Duodenal mucosa (tissue), 2 donors: ENCODE measurements around the gene TNFAIP8.

Experiments used
- H3K27ac ChIP-seq: one replicate; pipeline ENCODE4 v1.7.0; 2013; ENCODE audit warnings: low read depth, low read length
- H3K27me3 ChIP-seq, 2 donors: one replicate each; pipeline ENCODE4 v1.7.0; 2013; ENCODE audit warnings: low read length in 2 of 2, control low read depth in 1 of 2; ENCODE audit not compliant: insufficient read depth in 2 of 2, control insufficient read depth in 1 of 2
- H3K36me3 ChIP-seq, 2 donors: one replicate each; pipeline ENCODE4 v1.7.0; 2013; ENCODE audit warnings: low read length in 2 of 2, control low read depth in 1 of 2; ENCODE audit not compliant: insufficient read depth in 2 of 2, control insufficient read depth in 1 of 2
- H3K4me1 ChIP-seq, 2 donors: one replicate each; pipeline ENCODE4 v1.7.0; 2013; ENCODE audit warnings: low read length in 2 of 2, control low read depth in 1 of 2; ENCODE audit not compliant: insufficient read depth in 2 of 2, control insufficient read depth in 1 of 2
- H3K4me3 ChIP-seq, 2 donors: one replicate each; pipeline ENCODE4 v1.7.0; 2013; ENCODE audit warnings: low read length in 2 of 2, low read depth in 1 of 2
- H3K9ac ChIP-seq, 2 donors: one replicate each; pipeline ENCODE4 v1.7.0; 2013; ENCODE audit warnings: low read length in 2 of 2, low read depth in 1 of 2
- H3K9me3 ChIP-seq, 2 donors: one replicate each; pipeline ENCODE4 v1.7.0; 2013; ENCODE audit warnings: low read length in 2 of 2, control low read depth in 1 of 2; ENCODE audit not compliant: control insufficient read depth in 1 of 2

TNFAIP8 gene

DNA sequence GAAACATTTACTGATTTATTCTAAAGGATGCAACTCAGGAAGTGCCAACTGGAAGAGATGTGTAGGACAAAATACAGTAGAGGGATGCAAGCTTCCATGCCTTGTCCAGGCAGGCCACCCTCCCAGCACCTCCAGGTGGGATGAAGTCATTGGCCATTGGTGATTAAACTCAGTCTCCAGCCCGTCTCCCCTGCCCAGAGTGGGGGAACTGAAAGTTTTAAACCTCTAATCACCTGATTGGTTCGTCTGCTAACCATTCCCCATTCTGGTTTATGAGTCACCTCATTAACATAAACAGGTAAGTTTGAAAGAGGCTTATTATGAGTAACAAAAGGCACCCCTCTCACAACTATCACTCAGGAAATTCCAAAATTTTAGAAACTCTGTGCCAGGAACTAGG lies 8.1 kb downstream of the TNFAIP8 start:
- H3K4me1 ChIP-seq: peaks cover 31 to 37% of the 10 kb centered on the region in 2 donors
- no peaks in the 10 kb centered on the region for H3K27me3 ChIP-seq
- H3K9me3 ChIP-seq: no peaks in the 10 kb centered on the region
- no peak overlapping the region for H3K9ac ChIP-seq
- no peak overlapping the region for H3K4me3 ChIP-seq
- no peak overlapping the region for H3K27ac ChIP-seq
- no peaks in the 10 kb centered on the region for H3K36me3 ChIP-seq

DNA sequence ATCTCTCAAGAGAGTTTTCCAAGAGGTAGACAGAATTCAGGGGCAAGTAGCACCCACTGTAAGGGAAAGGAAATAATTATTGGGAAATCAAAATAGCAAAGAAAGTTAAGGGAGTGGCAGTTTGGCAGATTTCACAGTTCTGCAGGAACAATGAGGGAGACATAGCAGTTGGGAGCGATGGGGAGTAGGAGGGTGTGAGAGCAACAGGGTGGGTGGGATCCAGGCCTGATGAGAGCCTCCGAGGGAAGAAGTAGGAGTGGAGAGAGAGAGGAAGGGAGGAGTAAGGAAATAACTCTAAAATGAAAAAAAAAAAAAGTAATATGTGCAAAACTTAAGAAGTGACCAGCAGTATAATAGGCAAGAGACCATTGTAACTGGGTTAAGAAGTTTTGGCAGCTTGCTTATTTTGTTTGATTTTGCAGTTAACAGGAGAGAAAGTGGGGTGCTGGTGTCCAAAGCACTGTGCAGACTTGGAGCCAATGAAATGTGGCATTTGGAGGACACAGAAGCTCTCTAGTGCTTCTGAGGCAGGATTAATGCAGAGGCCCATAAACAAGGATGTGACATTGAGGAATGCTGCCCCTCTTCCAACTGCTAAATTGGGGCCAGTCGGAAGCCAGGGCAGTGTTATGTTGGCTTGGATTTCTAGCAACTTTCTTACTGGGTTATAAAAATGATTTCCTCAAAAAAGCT lies 10.2 kb downstream of the TNFAIP8 start:
- H3K4me3 ChIP-seq: no peak overlapping the region
- H3K4me1 ChIP-seq: peaks cover 20 to 22% of the 10 kb centered on the region in 2 donors
- H3K27me3 ChIP-seq: no peaks in the 10 kb centered on the region
- no peak overlapping the region for H3K27ac ChIP-seq
- no peak overlapping the region for H3K9ac ChIP-seq
- H3K36me3 ChIP-seq: no peaks in the 10 kb centered on the region
- no peaks in the 10 kb centered on the region for H3K9me3 ChIP-seq

DNA sequence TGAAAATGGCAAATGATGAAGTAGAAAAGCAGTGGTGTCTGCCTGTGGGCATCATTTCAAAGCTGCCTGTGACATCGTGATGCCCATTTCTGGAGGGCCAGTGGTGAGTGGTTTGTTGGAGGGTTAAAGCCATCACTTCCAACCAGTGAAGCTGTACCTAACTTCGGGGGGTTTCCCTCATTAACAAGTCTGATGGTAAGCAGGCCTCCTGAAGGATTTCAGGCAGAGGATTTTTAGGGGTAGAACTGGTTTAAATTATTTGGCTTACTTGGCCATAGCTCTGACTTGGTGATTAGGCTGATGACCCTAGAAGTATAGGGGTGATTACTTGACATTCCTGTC lies 10.7 kb downstream of the TNFAIP8 start:
- no peaks in the 10 kb centered on the region for H3K27me3 ChIP-seq
- no peak overlapping the region for H3K9ac ChIP-seq
- H3K9me3 ChIP-seq: no peaks in the 10 kb centered on the region
- H3K27ac ChIP-seq: no peak overlapping the region
- H3K4me3 ChIP-seq: no peak overlapping the region
- H3K36me3 ChIP-seq: no peaks in the 10 kb centered on the region
- H3K4me1 ChIP-seq: peaks cover 17 to 20% of the 10 kb centered on the region in 2 donors

DNA sequence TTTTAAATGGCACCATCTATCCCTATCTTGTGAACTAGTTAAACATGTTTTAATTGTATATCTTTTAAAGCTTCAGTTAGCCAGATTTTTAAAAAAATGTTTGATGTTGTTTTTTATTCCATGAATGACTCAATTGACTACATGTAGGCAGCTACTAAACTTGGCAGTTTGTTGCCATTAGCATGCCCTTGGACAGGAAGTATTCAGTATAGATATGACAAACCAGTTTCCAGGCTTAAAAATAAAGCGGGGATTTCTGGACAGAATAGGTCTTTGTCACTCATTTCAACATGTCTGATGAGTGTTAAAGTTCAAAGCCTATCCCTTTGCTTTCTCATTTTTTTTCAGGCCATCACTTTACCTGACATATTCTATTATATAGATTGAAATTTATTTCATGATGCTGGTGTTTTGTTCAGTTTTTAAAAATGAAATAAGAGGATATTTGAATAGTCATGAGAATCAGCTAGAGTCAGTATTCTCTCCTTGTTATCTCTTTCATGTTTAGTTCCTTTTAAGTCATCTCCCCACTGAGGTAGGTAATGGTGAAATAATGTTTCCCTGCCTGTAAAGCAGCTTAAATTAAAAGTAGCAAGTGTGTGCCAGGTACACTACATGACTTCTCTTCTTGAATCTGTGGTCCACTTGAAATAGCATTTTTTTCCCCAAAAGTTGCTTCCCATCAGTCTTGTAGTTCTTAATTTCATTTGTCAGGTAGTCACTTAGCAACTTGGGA lies 11.9 kb downstream of the TNFAIP8 start:
- Histone ChIP-seq H3K36me3 (no peaks in the 10 kb centered on the region), H3K4me3 (no peak overlapping the region), H3K9me3 (no peaks in the 10 kb centered on the region), H3K27me3 (no peaks in the 10 kb centered on the region), H3K4me1 (peaks cover 15 to 17% of the 10 kb centered on the region in 2 donors), H3K9ac (no peak overlapping the region), H3K27ac (no peak overlapping the region)

DNA sequence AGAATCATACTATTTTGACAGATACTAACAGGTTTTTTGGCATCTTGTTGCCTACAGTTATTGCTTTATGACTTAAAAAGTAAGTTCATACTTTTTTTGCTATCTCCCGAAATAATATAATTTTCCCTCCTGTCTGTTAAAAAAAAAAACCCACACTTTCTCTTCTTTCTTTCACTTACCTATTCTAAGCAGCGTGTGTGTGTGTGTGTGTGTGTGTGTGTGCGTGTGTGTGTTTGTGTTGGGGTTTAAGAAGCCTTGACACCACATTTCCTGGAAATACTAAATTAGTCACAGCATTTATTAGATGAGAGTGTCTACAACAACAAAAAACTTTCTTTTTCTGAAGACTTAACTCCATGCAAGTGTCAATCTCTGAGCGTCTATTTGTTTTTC lies 12.4 kb downstream of the TNFAIP8 start:
- H3K27me3 ChIP-seq: no peaks in the 10 kb centered on the region
- no peak overlapping the region for H3K4me3 ChIP-seq
- H3K4me1 ChIP-seq: peaks cover 15 to 17% of the 10 kb centered on the region in 2 donors
- H3K36me3 ChIP-seq: no peaks in the 10 kb centered on the region
- H3K27ac ChIP-seq: no peak overlapping the region
- no peaks in the 10 kb centered on the region for H3K9me3 ChIP-seq
- no peak overlapping the region for H3K9ac ChIP-seq

DNA sequence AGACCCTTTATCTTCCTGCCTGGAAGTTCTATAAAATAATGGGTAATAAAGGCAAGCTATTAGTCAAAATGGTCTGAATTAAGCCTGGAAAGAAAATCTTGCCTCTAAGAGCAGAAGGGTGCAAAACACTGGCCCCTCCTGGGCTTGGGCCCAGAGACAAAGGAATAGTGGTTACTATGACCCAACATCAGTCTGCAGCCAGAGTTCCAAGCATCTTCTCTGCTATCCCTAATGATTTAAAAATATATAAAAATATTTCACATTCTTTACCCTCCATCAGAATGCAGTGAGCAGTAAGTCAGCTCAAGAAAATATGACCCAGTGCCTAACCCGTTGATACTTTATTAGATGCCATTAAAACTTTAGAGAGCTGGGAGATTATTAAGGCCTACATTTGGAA lies 14.7 kb downstream of the TNFAIP8 start:
- no peak overlapping the region for H3K27ac ChIP-seq
- H3K9me3 ChIP-seq: no peaks in the 10 kb centered on the region
- H3K4me1 ChIP-seq: peaks cover 15 to 17% of the 10 kb centered on the region in 2 donors
- no peak overlapping the region for H3K4me3 ChIP-seq
- no peak overlapping the region for H3K9ac ChIP-seq
- no peaks in the 10 kb centered on the region for H3K36me3 ChIP-seq
- no peaks in the 10 kb centered on the region for H3K27me3 ChIP-seq

DNA sequence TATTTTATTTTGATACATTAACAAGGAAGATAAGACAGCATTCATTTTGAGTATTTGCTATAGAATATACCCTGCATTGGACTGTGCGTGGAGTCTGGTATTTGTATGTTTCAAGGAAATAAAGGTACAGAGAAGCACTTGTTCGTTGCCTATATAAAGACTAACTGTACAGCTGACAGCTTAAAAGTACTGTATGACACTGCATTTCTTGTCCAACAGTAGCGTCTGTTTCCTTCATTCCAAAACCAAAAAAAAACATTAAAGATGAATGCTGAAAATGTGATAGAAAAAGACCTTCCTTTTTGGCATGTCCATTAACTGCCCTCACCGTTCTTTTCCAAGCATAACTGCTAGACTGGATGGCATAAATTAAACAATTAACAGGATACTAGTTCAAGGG lies 15.3 kb downstream of the TNFAIP8 start:
- no peak overlapping the region for H3K27ac ChIP-seq
- H3K9ac ChIP-seq: no peak overlapping the region
- H3K4me1 ChIP-seq: peaks cover 9 to 13% of the 10 kb centered on the region in 2 donors
- no peaks in the 10 kb centered on the region for H3K27me3 ChIP-seq
- no peaks in the 10 kb centered on the region for H3K9me3 ChIP-seq
- H3K36me3 ChIP-seq: no peaks in the 10 kb centered on the region
- no peak overlapping the region for H3K4me3 ChIP-seq

DNA sequence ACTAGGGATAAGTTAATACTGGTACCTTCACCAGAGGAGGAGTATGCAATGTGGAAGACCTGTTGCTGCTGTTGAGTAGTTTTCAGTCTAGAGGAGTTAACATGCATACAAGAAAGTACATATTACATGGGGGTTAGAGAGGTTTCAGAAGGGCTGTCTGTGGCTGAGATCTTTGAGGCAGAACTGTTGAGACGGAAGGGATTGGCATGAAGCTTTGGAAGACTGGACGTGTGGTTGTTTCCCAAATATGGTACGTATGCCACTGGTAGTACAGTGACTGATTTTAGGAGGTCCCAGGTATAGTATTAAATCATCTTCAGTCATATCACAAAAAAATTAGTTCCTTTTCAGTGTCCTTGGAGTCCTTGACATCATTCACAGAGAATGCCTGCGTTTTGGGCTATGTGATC lies 17.6 kb downstream of the TNFAIP8 start:
- Histone ChIP-seq H3K4me3 (no peak overlapping the region), H3K9ac (no peak overlapping the region), H3K9me3 (no peaks in the 10 kb centered on the region), H3K36me3 (no peaks in the 10 kb centered on the region), H3K4me1 (peaks cover 0 to 8% of the 10 kb centered on the region in 2 donors), H3K27ac (no peak overlapping the region), H3K27me3 (no peaks in the 10 kb centered on the region)

DNA sequence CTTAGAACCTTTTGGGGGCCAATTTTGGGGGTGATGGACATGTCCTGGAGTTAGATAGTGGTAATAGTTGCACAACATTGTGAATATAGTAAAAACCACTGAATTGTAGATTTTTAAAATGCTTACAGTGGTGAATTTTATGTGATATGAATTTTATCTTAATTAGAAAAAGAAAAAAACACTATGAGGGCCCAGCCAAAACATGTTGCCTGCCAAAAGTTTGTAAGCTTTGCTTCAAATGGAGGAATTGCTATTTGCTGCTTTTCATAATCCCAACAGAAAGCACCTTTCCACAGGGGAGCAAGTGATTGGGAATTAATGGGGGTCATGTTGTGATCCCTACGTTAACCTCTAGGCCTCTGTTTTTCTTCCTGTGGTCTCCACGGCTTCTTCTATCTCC lies 19.1 kb downstream of the TNFAIP8 start:
- H3K27ac ChIP-seq: no peak overlapping the region
- no peak overlapping the region for H3K4me3 ChIP-seq
- H3K9ac ChIP-seq: no peak overlapping the region
- no peaks in the 10 kb centered on the region for H3K36me3 ChIP-seq
- H3K9me3 ChIP-seq: no peaks in the 10 kb centered on the region
- no peaks in the 10 kb centered on the region for H3K27me3 ChIP-seq
- H3K4me1 ChIP-seq: peaks cover 0 to under 1% of the 10 kb centered on the region in 2 donors

DNA sequence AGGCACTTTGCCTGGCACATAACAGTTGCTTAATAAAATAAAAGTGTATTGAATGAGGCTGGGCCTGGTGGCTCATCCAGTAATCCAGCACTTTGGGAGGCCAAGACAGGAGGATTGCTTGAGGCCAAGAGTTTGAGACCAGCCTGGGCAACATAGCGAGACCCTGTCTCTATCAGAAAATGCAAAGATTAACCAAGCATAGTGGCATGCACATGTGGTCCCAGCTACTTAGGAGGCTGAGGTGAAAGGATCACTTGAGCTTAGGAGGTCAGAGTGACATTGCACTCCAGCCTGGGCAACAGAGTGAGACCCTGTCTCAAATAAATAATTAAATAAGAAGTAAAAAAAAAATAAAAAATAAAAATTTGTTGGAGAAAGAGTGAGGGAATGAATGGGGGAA lies 21.2 kb downstream of the TNFAIP8 start:
- H3K4me1 ChIP-seq: peaks cover 0 to under 1% of the 10 kb centered on the region in 2 donors
- no peaks in the 10 kb centered on the region for H3K36me3 ChIP-seq
- no peak overlapping the region for H3K9ac ChIP-seq
- H3K9me3 ChIP-seq: no peaks in the 10 kb centered on the region
- no peak overlapping the region for H3K27ac ChIP-seq
- H3K4me3 ChIP-seq: no peak overlapping the region
- H3K27me3 ChIP-seq: no peaks in the 10 kb centered on the region
